Thyroid gland (tissue), 4 donors: ENCODE results near the gene STIL. TPM values are rescaled to one million over a fixed set of nuclear protein-coding genes. Genes with fewer than 3 reads are reported as not detected.
A peak's percentile ranks its signal among the peaks of the same experiment; 100 is the strongest.
"Not testable (repeated sequence)": the region's sequence is repeated elsewhere in the genome, so short reads cannot be mapped to it uniquely, and the experiment has no call there.

Experiments
- DNase-seq, 2 donors: peaks; one replicate each; pipeline ENCODE4 v3.0.0-alpha.2; 2019
- H3K27ac ChIP-seq, 3 donors: fragments of 200-600 bp; sonication (generic); 1 replicate in 2 of 3; 2 replicates in 1 of 3; pipeline ENCODE4 v1.5.1; 2016 to 2019; ENCODE audit warnings: mild to moderate bottlenecking in 1 of 3, moderate library complexity in 1 of 3
- H3K27me3 ChIP-seq: fragments of 200-600 bp; sonication (generic); one replicate; pipeline ENCODE4 v1.5.1; 2019
- H3K36me3 ChIP-seq, 2 donors: fragments of 200-600 bp; sonication (generic); one replicate each; pipeline ENCODE4 v1.5.1; 2016 to 2019
- H3K4me1 ChIP-seq, 2 donors: fragments of 200-600 bp; sonication (generic); one replicate each; pipeline ENCODE4 v1.5.1; 2017 to 2019
- H3K4me3 ChIP-seq, 3 donors: fragments of 200-600 bp; sonication (generic); replicated peaks in 1 of 3; 1 replicate in 2 of 3; 2 replicates in 1 of 3; pipeline ENCODE4 v1.5.1; 2016; ENCODE audit warnings: mild to moderate bottlenecking in 1 of 3
- H3K9me3 ChIP-seq: fragments of 200-600 bp; sonication (generic); one replicate; pipeline ENCODE4 v1.5.1; 2017
- POLR2A ChIP-seq, 2 donors: fragments of 450-650 bp; IDR thresholded peaks; one replicate each; pipeline ENCODE4 v1.6.1; 2017; ENCODE audit warnings: antibody characterized with exemption in 2 of 2, mild to moderate bottlenecking in 2 of 2, moderate library complexity in 1 of 2
- WGBS, 2 donors: methylation state at CpG; one replicate each; pipeline ENCODE4 v1.1.5; 2017; 5-methylcytosine and 5-hydroxymethylcytosine counted together
- intact Hi-C: fragments of 100-400 bp; cut with DNase I; formaldehyde crosslinking; loops from one replicate; pipeline ENCODE4 v1.15.1; 2023
- total RNA-seq, 4 donors: library from RNA; depleted of rRNA; stranded (reverse); fragments of >200 nt; gene quantifications; one replicate each; pipeline ENCODE4 v1.2.3, GENCODE V29; 2016
- TF ChIP-seq, protein P1 (sequence below), 6 experiments: fragments of 200-600 bp in 3 of 6; fragments of 450-650 bp in 3 of 6; sonication (generic) in 3 of 6; IDR thresholded peaks; one replicate each; pipeline ENCODE4 v1.5.1; 2016 to 2019; ENCODE audit warnings: antibody characterized with exemption in 6 of 6, mild to moderate bottlenecking in 2 of 6, inconsistent platforms in 1 of 6, moderate library complexity in 1 of 6

STIL gene
- total RNA-seq, 4 donors from 2014 or later = 0.93 to 2.5 (median 1.6) TPM

DNA sequence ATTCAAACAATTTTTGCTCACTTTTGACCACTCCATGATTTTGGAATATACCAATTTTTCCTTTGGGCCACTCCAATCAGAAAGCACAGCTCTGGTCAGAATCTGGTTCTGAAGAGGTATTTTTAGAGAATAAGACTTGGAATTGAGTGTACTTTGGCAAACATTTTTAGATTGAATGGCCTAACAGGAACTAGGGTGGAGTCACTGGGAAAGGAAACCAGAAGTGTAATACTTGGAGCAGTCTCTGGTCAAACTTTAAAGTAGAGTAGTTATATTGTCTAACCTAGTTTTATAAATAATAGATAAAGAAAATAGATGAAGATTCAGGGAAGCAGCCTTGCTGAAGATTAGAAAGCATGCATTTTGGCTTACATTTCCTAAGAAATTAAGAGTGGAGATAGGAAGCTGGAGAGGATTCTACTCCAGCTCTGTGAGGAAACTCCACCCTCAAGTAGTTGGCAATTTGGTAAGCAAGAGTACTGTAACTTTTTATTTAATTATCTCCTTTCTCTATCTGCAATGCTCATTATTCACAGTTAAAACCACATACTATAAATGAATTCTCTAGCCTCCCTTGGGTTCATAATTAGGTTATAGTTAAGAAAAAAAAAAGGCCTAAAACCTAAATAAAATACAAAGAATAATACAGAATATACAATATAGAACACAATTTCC, 15.8 kb downstream of the STIL start:
- TF ChIP-seq POLR2A (IDR thresholded peaks at IDR 0.05) = no peak
- TF ChIP-seq, protein P1, sequence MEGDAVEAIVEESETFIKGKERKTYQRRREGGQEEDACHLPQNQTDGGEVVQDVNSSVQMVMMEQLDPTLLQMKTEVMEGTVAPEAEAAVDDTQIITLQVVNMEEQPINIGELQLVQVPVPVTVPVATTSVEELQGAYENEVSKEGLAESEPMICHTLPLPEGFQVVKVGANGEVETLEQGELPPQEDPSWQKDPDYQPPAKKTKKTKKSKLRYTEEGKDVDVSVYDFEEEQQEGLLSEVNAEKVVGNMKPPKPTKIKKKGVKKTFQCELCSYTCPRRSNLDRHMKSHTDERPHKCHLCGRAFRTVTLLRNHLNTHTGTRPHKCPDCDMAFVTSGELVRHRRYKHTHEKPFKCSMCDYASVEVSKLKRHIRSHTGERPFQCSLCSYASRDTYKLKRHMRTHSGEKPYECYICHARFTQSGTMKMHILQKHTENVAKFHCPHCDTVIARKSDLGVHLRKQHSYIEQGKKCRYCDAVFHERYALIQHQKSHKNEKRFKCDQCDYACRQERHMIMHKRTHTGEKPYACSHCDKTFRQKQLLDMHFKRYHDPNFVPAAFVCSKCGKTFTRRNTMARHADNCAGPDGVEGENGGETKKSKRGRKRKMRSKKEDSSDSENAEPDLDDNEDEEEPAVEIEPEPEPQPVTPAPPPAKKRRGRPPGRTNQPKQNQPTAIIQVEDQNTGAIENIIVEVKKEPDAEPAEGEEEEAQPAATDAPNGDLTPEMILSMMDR (IDR thresholded peaks at IDR 0.05) = no peak
- no peak for DNase-seq
- intact Hi-C loops = no loop called here
- no peaks in the 10 kb centered on the region for H3K27me3 ChIP-seq
- H3K4me3 ChIP-seq = no peak overlapping the region
- no peaks in the 10 kb centered on the region for H3K36me3 ChIP-seq
- H3K27ac ChIP-seq = peak overlapping the region in 2 of 3 donors; percentile 7 to 32
- H3K4me1 ChIP-seq = no peaks in the 10 kb centered on the region
- no peaks in the 10 kb centered on the region for H3K9me3 ChIP-seq

DNA sequence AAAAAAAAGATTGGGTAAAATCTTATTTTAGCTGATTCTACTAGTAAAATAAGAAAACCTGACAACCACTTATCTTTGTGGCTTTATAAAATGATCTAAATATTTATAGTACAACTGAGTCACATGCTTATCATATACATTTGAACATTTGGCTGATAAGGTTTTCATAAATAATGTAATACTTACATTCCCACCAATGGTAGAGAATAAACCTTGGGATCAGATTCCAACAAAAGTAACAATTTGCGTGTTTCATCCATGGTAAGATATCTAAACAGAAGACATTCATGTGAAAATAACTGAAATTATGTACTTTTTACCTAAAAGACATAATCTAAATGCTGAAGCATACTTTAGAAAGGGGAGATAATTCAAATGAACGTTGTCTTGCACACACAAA, 18.4 kb downstream of the STIL start:
- no peak overlapping the region for H3K4me3 ChIP-seq
- intact Hi-C loops = no loop called here
- no peaks in the 10 kb centered on the region for H3K36me3 ChIP-seq
- no peaks in the 10 kb centered on the region for H3K4me1 ChIP-seq
- 88 to 89% methylated on average over 2 of the region's 2 CpGs for WGBS, 2 donors
- H3K27ac ChIP-seq = no peak overlapping the region
- H3K9me3 ChIP-seq = no peaks in the 10 kb centered on the region
- no peak for DNase-seq
- no peak for TF ChIP-seq POLR2A (IDR thresholded peaks at IDR 0.05)
- TF ChIP-seq, protein P1 (IDR thresholded peaks at IDR 0.05) = no peak
- no peaks in the 10 kb centered on the region for H3K27me3 ChIP-seq

DNA sequence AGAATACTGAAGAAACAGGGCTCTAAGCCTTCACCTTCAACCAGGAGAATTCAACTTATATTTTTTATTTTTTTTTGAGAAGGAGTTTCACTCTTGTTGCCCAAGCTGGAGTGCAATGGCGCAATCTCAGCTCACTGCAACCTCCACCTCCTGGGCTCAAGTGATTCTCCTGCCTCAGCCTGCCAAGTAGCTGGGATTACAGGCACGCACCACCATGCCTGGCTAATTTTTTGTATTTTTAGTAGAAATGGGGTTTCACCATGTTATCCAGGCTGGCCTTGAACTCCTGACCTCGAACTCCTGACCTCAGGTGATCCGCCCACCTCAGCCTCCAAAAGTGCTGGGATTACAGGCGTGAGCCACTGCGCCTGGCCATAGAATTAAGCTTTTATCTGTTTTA, 19.1 kb downstream of the STIL start:
- DNase-seq, H3K4me3 ChIP-seq, H3K36me3 ChIP-seq, H3K27ac ChIP-seq, H3K4me1 ChIP-seq, intact Hi-C loops, H3K9me3 ChIP-seq, H3K27me3 ChIP-seq: not testable (repeated sequence)
- WGBS, 2 donors = 96 to 97% methylated on average over 6 of the region's 6 CpGs

DNA sequence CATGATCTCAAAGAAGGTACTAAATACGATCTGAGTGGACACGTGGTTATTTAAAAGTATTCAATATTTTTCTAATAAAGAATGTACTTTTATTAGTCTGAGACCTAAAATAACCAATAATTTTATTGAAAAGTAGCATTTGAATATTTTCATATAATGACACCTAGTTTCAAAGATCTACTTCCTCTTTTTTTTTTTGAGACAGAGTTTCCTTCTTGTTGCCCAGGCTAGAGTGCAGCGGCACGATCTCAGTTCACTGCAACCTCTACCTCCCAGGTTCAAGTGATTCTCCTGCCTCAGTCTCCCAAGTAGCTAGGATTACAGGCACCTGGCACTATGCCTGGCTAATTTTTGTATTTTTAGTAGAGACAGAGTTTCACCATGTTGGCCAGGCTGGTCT, 25.8 kb downstream of the STIL start:
- H3K9me3 ChIP-seq, H3K27me3 ChIP-seq, DNase-seq, H3K4me3 ChIP-seq, H3K36me3 ChIP-seq, H3K4me1 ChIP-seq, H3K27ac ChIP-seq, intact Hi-C loops: not testable (repeated sequence)
- 96% methylated on average over 4 of the region's 4 CpGs for WGBS, 2 donors

DNA sequence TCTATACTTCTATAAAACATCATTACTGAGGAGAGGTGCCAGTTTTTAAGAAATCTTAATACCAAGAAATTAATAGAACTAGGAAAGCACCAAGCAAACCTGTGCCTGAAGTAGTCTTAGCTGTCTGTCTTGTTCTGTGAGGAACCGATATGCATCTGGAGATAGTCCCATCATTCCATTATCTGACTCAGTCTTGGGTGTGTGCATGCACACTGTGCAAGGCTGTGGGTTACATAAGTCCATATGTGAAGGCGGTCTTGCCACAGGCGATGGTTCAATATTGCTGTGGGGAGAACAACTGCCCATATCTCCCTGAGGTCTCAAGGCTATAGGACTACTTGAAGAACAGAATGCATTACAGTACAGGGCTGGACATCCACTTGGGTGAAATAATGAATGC, 33.8 kb downstream of the STIL start:
- 92 to 100% methylated on average over 3 of the region's 3 CpGs for WGBS, 2 donors
- H3K36me3 ChIP-seq = no peaks in the 10 kb centered on the region
- DNase-seq = no peak
- no peak overlapping the region for H3K27ac ChIP-seq
- TF ChIP-seq, protein P1 (IDR thresholded peaks at IDR 0.05) = no peak
- intact Hi-C loops = no loop called here
- H3K4me3 ChIP-seq = no peak overlapping the region
- no peaks in the 10 kb centered on the region for H3K9me3 ChIP-seq
- H3K27me3 ChIP-seq = no peaks in the 10 kb centered on the region
- no peaks in the 10 kb centered on the region for H3K4me1 ChIP-seq

DNA sequence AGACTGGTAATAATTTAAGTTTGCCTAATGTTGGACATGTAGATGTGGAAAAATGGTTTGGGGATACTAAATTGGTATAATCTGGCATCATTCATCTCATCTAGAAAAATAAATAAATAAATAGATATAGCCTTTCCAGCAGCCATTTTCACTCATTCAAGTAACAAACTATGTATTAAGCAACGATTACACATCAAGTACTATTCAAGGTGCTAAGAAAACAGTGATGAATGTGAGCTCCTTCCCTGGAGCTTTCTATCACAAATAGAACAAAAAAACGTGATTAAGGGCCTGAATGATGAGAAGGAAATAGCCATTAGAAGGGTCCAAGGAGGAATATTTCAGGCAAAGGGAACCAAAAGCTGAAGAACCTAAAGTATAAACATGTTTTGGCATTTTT, 37.1 kb downstream of the STIL start:
- Histone ChIP-seq H3K9me3 (no peaks in the 10 kb centered on the region), H3K4me1 (no peaks in the 10 kb centered on the region), H3K4me3 (no peak overlapping the region), H3K27ac (no peak overlapping the region), H3K27me3 (no peaks in the 10 kb centered on the region), H3K36me3 (no peaks in the 10 kb centered on the region)
- WGBS, 2 donors = 74 to 76% methylated on average over 2 of the region's 2 CpGs
- DNase-seq = no peak
- intact Hi-C loops = no loop called here
- TF ChIP-seq, protein P1 (IDR thresholded peaks at IDR 0.05) = no peak
- no peak for TF ChIP-seq POLR2A (IDR thresholded peaks at IDR 0.05)

DNA sequence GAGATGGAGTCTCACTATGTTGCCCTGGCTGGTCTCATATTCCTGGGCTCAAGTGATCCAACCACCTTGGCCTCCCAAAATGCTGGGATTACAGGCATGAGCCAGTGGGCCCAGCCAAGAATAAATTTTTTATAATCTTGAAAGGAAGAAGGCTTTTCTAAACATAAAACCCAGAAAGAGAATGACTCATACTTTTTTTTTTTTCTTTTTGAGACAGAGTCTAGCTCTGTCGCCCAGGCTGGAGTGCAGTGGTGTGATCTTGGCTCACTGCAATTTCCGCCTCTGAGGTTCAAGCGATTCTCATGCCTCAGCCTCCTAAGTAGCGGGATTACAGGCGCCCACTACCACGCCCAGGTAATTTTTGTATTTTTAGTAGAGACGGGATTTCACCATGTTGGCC, 38.1 kb downstream of the STIL start:
- H3K36me3 ChIP-seq, intact Hi-C loops, H3K4me3 ChIP-seq, H3K9me3 ChIP-seq, H3K27me3 ChIP-seq, H3K27ac ChIP-seq, DNase-seq, H3K4me1 ChIP-seq: not testable (repeated sequence)
- WGBS, 2 donors = 97% methylated on average over 7 of the region's 7 CpGs

DNA sequence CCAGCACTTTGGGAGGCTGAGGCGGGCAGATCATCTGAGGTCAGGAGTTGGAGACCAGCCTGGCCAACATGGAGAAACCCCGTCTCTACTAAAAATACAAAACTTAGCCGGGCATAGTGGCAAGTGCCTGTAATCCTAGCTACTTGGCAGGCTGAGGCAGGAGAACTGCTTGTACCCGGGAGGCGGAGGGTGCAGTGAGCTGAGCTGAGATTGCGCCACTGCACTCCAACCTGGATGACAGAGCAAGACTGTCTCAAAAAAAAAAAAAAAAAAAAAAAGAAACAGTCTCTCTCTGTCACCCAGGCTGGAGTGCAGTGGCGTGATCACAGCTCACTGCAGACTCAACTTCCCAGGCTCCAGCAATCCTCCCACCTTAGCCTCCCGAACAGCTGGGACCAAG, 48.4 kb downstream of the STIL start:
- DNase-seq, H3K27ac ChIP-seq, H3K27me3 ChIP-seq, H3K9me3 ChIP-seq, H3K4me1 ChIP-seq, H3K4me3 ChIP-seq, H3K36me3 ChIP-seq, intact Hi-C loops: not testable (repeated sequence)
- 89% methylated on average over 8 of the region's 8 CpGs for WGBS, 2 donors
